ENCODE results near the gene CCS.

The CCS gene

GRCh38 chr11:66652651-66653050 lies 59.7 kb downstream of the CCS start:
- TF ChIP-seq ZFP3 (CRISPR knock-in tag; IDR thresholded peaks at IDR 0.05) (no peak), TOX (CRISPR knock-in tag; IDR thresholded peaks at IDR 0.05; ENCODE audit: borderline replicate concordance) (no peak), ZC3H10 (CRISPR knock-in tag; IDR thresholded peaks at IDR 0.05) (no peak), ESRRG (CRISPR knock-in tag; IDR thresholded peaks at IDR 0.05) (no peak), CSRNP3 (CRISPR knock-in tag; IDR thresholded peaks at IDR 0.05) (no peak), ARNTL (CRISPR knock-in tag; IDR thresholded peaks at IDR 0.05; ENCODE audit: borderline replicate concordance, low read depth) (no peak), TSHZ2 (CRISPR knock-in tag; IDR thresholded peaks at IDR 0.05) (no peak), ZNF8 (CRISPR knock-in tag; IDR thresholded peaks at IDR 0.05) (no peak), OSR1 (CRISPR knock-in tag; IDR thresholded peaks at IDR 0.05) (no peak), RARB (CRISPR knock-in tag; IDR thresholded peaks at IDR 0.05) (no peak), PPARA (CRISPR knock-in tag; IDR thresholded peaks at IDR 0.05; ENCODE audit: borderline replicate concordance) (no peak), ISL1 (CRISPR knock-in tag; IDR thresholded peaks at IDR 0.05) (no peak), CSDC2 (CRISPR knock-in tag; IDR thresholded peaks at IDR 0.05) (no peak), ZNF70 (CRISPR knock-in tag; IDR thresholded peaks at IDR 0.05) (no peak), SNAI2 (CRISPR knock-in tag; IDR thresholded peaks at IDR 0.05) (no peak), ZFP30 (CRISPR knock-in tag; IDR thresholded peaks at IDR 0.05) (no peak), PATZ1 (CRISPR knock-in tag; IDR thresholded peaks at IDR 0.05; ENCODE audit: borderline replicate concordance) (no peak)

GRCh38 chr11:66653123-66653522 lies 60.1 kb downstream of the CCS start:
- TF ChIP-seq POU6F1 (CRISPR knock-in tag; IDR thresholded peaks at IDR 0.05; ENCODE audit: borderline replicate concordance, low read depth) (no peak), TCF4 (CRISPR knock-in tag; IDR thresholded peaks at IDR 0.05; ENCODE audit: borderline replicate concordance) (no peak), ZNF70 (CRISPR knock-in tag; IDR thresholded peaks at IDR 0.05) (no peak), GLIS3 (CRISPR knock-in tag; IDR thresholded peaks at IDR 0.05) (no peak), TSHZ2 (CRISPR knock-in tag; IDR thresholded peaks at IDR 0.05) (no peak), PPARA (CRISPR knock-in tag; IDR thresholded peaks at IDR 0.05; ENCODE audit: borderline replicate concordance) (no peak), ZFP30 (CRISPR knock-in tag; IDR thresholded peaks at IDR 0.05) (no peak)

More at GRCh38 chr11:66652651-66653050, 59.7 kb downstream of the CCS start:
- no peak; the same call in 2 of the 3 replicates for ATAC-seq

More at GRCh38 chr11:66653123-66653522, 60.1 kb downstream of the CCS start:
- no peak for ATAC-seq

Measured in SK-N-SH treated with all-trans-retinoic acid at 6 μM for 48 hours (cell line).